Measurements from ENCODE around the gene GRK5. TPM values are rescaled to one million over a fixed set of nuclear protein-coding genes. Genes with fewer than 3 reads are reported as not detected.

Gene GRK5
- total RNA-seq, 1 experiment from 2014 or later = 1.2 TPM

DNA sequence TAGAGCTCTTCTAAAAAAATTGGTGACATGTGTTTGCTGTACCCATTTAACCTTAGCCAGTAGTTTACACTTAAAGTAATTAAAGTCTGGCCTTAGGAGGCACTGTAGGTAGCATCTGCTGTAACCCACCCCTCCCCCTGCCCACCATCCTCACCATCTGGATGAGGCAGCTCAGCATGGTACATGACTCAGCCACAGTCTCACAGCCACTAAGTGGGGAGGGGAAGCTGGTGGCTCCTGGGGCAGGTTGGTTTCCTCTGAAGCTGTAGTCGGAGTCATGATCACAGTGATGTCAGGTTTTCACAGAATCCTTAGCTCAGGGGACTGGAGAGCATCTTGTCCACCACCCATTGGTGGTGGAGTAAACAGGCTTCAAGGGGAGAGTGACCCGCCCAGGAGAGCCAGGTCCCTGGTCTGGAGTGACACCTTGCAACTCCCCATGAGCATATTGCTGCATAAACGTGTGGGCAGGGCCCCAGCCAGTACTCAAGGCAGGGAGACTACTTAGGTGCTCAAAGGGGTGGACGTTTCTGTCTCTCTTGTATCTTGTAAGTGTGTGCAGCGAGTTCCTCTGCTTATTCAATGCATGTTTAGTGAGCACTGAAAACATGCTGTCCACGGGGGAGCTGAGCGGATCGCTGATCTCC is 125.9 kb downstream of the GRK5 start:
- Histone ChIP-seq H3K23ac (ENCODE audit: insufficient read length, low read depth, low read length) (no peak overlapping the region), H3K56ac (ENCODE audit: insufficient read length, low read depth, low read length) (no peak overlapping the region), H3K79me1 (ENCODE audit: insufficient read depth, low read depth, low read length, poor library complexity, severe bottlenecking) (no peaks in the 10 kb centered on the region), H2BK20ac (ENCODE audit: low read depth, low read length, poor library complexity, severe bottlenecking) (no peak overlapping the region), H4K91ac (ENCODE audit: insufficient read length, low read depth, low read length) (no peak overlapping the region), H3K23me2 (ENCODE audit: insufficient read length, low read depth, low read length, poor library complexity, severe bottlenecking) (no peaks in the 10 kb centered on the region), H3K14ac (ENCODE audit: insufficient read depth, low read length) (no peak overlapping the region; the same call in 1 of the 2 replicates), H4K20me1 (ENCODE audit: control insufficient read depth, insufficient read depth, insufficient read length) (no peaks in the 10 kb centered on the region), H3K4me1 (ENCODE audit: insufficient read depth, low read length) (no peaks in the 10 kb centered on the region), H4K5ac (ENCODE audit: insufficient read length, low read depth, low read length) (no peak overlapping the region), H3K4me2 (ENCODE audit: insufficient read depth, insufficient read length, low read length) (no peak overlapping the region), H4K8ac (replicated peaks; ENCODE audit: insufficient read length, low read depth, low read length) (no peak overlapping the region), H2AK5ac (ENCODE audit: insufficient read length, low read length) (no peak overlapping the region), H2BK120ac (ENCODE audit: low read depth, low read length, poor library complexity, severe bottlenecking) (no peak overlapping the region), H3K4ac (ENCODE audit: low read depth, low read length) (no peak overlapping the region), H3K18ac (ENCODE audit: insufficient read length, low read depth, low read length) (no peak overlapping the region), H3K79me2 (ENCODE audit: insufficient read depth, low read length) (no peaks in the 10 kb centered on the region), H3K27ac (ENCODE audit: insufficient read length, low read depth, low read length) (no peak overlapping the region), H2BK15ac (ENCODE audit: low read depth, low read length) (no peak overlapping the region), H2BK5ac (ENCODE audit: insufficient read length, low read length) (no peak overlapping the region), H2BK12ac (ENCODE audit: insufficient read length, low read depth, low read length) (no peak overlapping the region), H3K9me3 (ENCODE audit: control insufficient read depth, low read depth, low read length) (no peaks in the 10 kb centered on the region), H3T11ph (ENCODE audit: low read length) (no peak overlapping the region), H3K27me3 (ENCODE audit: insufficient read depth, low read length) (no peaks in the 10 kb centered on the region), H2AFZ (ENCODE audit: low read length) (no peak overlapping the region), H3K9ac (ENCODE audit: extremely low read depth, insufficient read length, low read length) (no peak overlapping the region)
- no peak overlapping the region for H3K4me3 Mint-ChIP-seq
- no peaks in the 10 kb centered on the region for H3K9me3 Mint-ChIP-seq
- TF ChIP-seq, protein P1, sequence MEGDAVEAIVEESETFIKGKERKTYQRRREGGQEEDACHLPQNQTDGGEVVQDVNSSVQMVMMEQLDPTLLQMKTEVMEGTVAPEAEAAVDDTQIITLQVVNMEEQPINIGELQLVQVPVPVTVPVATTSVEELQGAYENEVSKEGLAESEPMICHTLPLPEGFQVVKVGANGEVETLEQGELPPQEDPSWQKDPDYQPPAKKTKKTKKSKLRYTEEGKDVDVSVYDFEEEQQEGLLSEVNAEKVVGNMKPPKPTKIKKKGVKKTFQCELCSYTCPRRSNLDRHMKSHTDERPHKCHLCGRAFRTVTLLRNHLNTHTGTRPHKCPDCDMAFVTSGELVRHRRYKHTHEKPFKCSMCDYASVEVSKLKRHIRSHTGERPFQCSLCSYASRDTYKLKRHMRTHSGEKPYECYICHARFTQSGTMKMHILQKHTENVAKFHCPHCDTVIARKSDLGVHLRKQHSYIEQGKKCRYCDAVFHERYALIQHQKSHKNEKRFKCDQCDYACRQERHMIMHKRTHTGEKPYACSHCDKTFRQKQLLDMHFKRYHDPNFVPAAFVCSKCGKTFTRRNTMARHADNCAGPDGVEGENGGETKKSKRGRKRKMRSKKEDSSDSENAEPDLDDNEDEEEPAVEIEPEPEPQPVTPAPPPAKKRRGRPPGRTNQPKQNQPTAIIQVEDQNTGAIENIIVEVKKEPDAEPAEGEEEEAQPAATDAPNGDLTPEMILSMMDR (conservative IDR thresholded peaks at IDR 0.05) = no peak
- peaks cover 2% of the 10 kb centered on the region; the same call in 1 of the 2 replicates for H3K27me3 Mint-ChIP-seq (ENCODE audit: low read depth)
- no peaks in the 10 kb centered on the region for H3K36me3 Mint-ChIP-seq (ENCODE audit: insufficient read depth in 1 of 3, low read depth in 3 of 3)
- DNase-seq = no peak
- no CpG with 5 or more reads among the region's 8 CpGs for WGBS (ENCODE audit: extremely low coverage, insufficient read length, low lambda C conversion rate)
- no peak overlapping the region; a peak in 1 of 7 replicates for H3K27ac Mint-ChIP-seq
- peaks cover 1 to 5% of the 10 kb centered on the region in 2 experiments; a peak in 3 of 4 replicates for H3K4me1 Mint-ChIP-seq

Measured in H9 (cell line).